Measurements from ENCODE around the gene GCC2.
"Not testable (repeated sequence)": the region's sequence is repeated elsewhere in the genome, so short reads cannot be mapped to it uniquely, and the experiment has no call there.

Gene GCC2

GRCh38 chr2:108441712-108442111 is 7.3 kb upstream of the GCC2 start:
- DNase-seq (ENCODE audit: low spot score), result no peak

- no peak for DNase-seq (ENCODE audit: low spot score)
Observed at GRCh38 chr2:108444941-108445840, 3.8 kb upstream of the GCC2 start.

GRCh38 chr2:108446703-108447102 is 2.3 kb upstream of the GCC2 start:
- no peak for DNase-seq (ENCODE audit: low spot score)

GRCh38 chr2:108447947-108448677 is 894 bp upstream of the GCC2 start:
- DNase-seq (ENCODE audit: low spot score), result no peak

- DNase-seq (ENCODE audit: low spot score), result peak; percentile 34
Observed at GRCh38 chr2:108449410-108450130, 564 bp downstream of the GCC2 start.

GRCh38 chr2:108450863-108451262 is 1.9 kb downstream of the GCC2 start:
- no peak for DNase-seq (ENCODE audit: low spot score)

GRCh38 chr2:108451976-108452375 is 3.0 kb downstream of the GCC2 start:
- DNase-seq (ENCODE audit: low spot score), result no peak

GRCh38 chr2:108453530-108453929 is 4.5 kb downstream of the GCC2 start:
- DNase-seq (ENCODE audit: low spot score), result not testable (repeated sequence)

GRCh38 chr2:108454440-108454839 is 5.4 kb downstream of the GCC2 start:
- no peak for DNase-seq (ENCODE audit: low spot score)

- DNase-seq (ENCODE audit: low spot score), result no peak
Observed at GRCh38 chr2:108455571-108455970, 6.6 kb downstream of the GCC2 start.

GRCh38 chr2:108458082-108458481 is 9.1 kb downstream of the GCC2 start:
- DNase-seq (ENCODE audit: low spot score), result no peak

- DNase-seq (ENCODE audit: low spot score), result no peak
Observed at GRCh38 chr2:108459441-108459840, 10.4 kb downstream of the GCC2 start.

- DNase-seq (ENCODE audit: low spot score), result no peak
Observed at GRCh38 chr2:108460345-108461037, 11.5 kb downstream of the GCC2 start.

GRCh38 chr2:108477099-108477498 is 28.1 kb downstream of the GCC2 start:
- DNase-seq (ENCODE audit: low spot score), result no peak

GRCh38 chr2:108485253-108485652 is 36.2 kb downstream of the GCC2 start:
- DNase-seq (ENCODE audit: low spot score), result no peak

- no peak for DNase-seq (ENCODE audit: low spot score)
Observed at GRCh38 chr2:108490506-108491122, 41.6 kb downstream of the GCC2 start.

GRCh38 chr2:108491848-108492247 is 42.8 kb downstream of the GCC2 start:
- no peak for DNase-seq (ENCODE audit: low spot score)

GRCh38 chr2:108492364-108492763 is 43.4 kb downstream of the GCC2 start:
- DNase-seq (ENCODE audit: low spot score), result peak; percentile 32

GRCh38 chr2:108496167-108496566 is 47.2 kb downstream of the GCC2 start:
- not testable (repeated sequence) for DNase-seq (ENCODE audit: low spot score)

- DNase-seq (ENCODE audit: low spot score), result not testable (repeated sequence)
Observed at GRCh38 chr2:108507620-108508019, 58.6 kb downstream of the GCC2 start.

- not testable (repeated sequence) for DNase-seq (ENCODE audit: low spot score)
Observed at GRCh38 chr2:108512431-108512830, 63.4 kb downstream of the GCC2 start.

All from AG08396 (cell line).